Lower leg skin (tissue), 4 donors: ENCODE measurements around the gene FUT1. TPM values are rescaled to one million over a fixed set of nuclear protein-coding genes. Genes with fewer than 3 reads are reported as not detected.

Experiments
- DNase-seq, 2 donors: peaks; one replicate each; pipeline ENCODE4 v3.0.0-alpha.2; 2019; ENCODE audit warnings: low spot score in 2 of 2
- H3K4me3 ChIP-seq: fragments of 200-600 bp; sonication (generic); 2 replicates; pipeline ENCODE4 v1.5.1; 2017; ENCODE audit warnings: mild to moderate bottlenecking, low read depth; ENCODE audit not compliant: poor library complexity, severe bottlenecking
- CTCF ChIP-seq, 3 donors: fragments of 450-650 bp; IDR thresholded peaks; one replicate each; pipeline ENCODE4 v1.5.1; 2016; ENCODE audit warnings: antibody characterized with exemption in 3 of 3, mild to moderate bottlenecking in 3 of 3, moderate library complexity in 2 of 3
- POLR2A ChIP-seq, 2 donors: fragments of 450-650 bp; IDR thresholded peaks; one replicate each; pipeline ENCODE4 v1.6.1; 2016 to 2017; ENCODE audit warnings: antibody characterized with exemption in 2 of 2, mild to moderate bottlenecking in 1 of 2, moderate library complexity in 1 of 2
- WGBS, 2 donors: methylation state at CpG; one replicate each; pipeline ENCODE4 v1.1.5; 2018; 5-methylcytosine and 5-hydroxymethylcytosine counted together
- intact Hi-C: fragments of 100-400 bp; cut with DNase I; formaldehyde crosslinking; loops from one replicate; pipeline ENCODE4 v1.15.0; 2023; ENCODE audit warnings: low total_unique reads
- total RNA-seq, 4 donors: library from RNA; depleted of rRNA; stranded (reverse); fragments of >200 nt; gene quantifications; one replicate each; pipeline ENCODE4 v1.1.0, GENCODE V29; 2016

The FUT1 gene
- total RNA-seq, 4 donors from 2014 or later = 1.7 to 4.9 (median 3.5) TPM

- TF ChIP-seq POLR2A (IDR thresholded peaks at IDR 0.05) (no peak), CTCF (IDR thresholded peaks at IDR 0.05) (no peak)
- H3K4me3 ChIP-seq = no peak overlapping the region
- no peak for DNase-seq
- WGBS, 2 donors = 90 to 96% methylated on average over 4 of the region's 4 CpGs
- intact Hi-C loops = no loop called here
These were observed 21.0 kb downstream of the FUT1 start for GRCh38 chr19:48731452-48731851.

GRCh38 chr19:48728911-48729664, 23.4 kb downstream of the FUT1 start:
- no peak overlapping the region for H3K4me3 ChIP-seq
- WGBS, 2 donors = 52 to 64% methylated on average over 35 to 65 of the region's 77 CpGs
- TF ChIP-seq POLR2A (IDR thresholded peaks at IDR 0.05) (no peak), CTCF (IDR thresholded peaks at IDR 0.05) (no peak)
- intact Hi-C loops = no loop called here
- DNase-seq = no peak

- intact Hi-C loops = no loop called here
- TF ChIP-seq POLR2A (IDR thresholded peaks at IDR 0.05) (no peak), CTCF (IDR thresholded peaks at IDR 0.05) (no peak)
- DNase-seq = no peak
- no peak overlapping the region for H3K4me3 ChIP-seq
- WGBS, 2 donors = 61 to 74% methylated on average over 2 of the region's 2 CpGs
These were observed 25.9 kb downstream of the FUT1 start for GRCh38 chr19:48726556-48726955.

- DNase-seq = peak in 1 of 2 donors; percentile 61
- no peak overlapping the region for H3K4me3 ChIP-seq
- TF ChIP-seq POLR2A (IDR thresholded peaks at IDR 0.05) (no peak), CTCF (IDR thresholded peaks at IDR 0.05) (no peak)
- WGBS, 2 donors = 46 to 54% methylated on average over 11 of the region's 11 CpGs
- intact Hi-C loops = no loop called here
These were observed 27.4 kb downstream of the FUT1 start for GRCh38 chr19:48724796-48725753.

GRCh38 chr19:48722196-48722708, 30.2 kb downstream of the FUT1 start:
- no peak overlapping the region for H3K4me3 ChIP-seq
- TF ChIP-seq CTCF (IDR thresholded peaks at IDR 0.05) (no peak), POLR2A (IDR thresholded peaks at IDR 0.05) (no peak)
- WGBS, 2 donors = 78 to 81% methylated on average over 11 of the region's 11 CpGs
- DNase-seq = no peak
- intact Hi-C loops = no loop called here
